ENCODE measurements around the gene KIF6. TPM values are rescaled to one million over a fixed set of nuclear protein-coding genes. Genes with fewer than 3 reads are reported as not detected.

KIF6 gene
- total RNA-seq, 1 experiment from 2014 or later: not detected

DNA sequence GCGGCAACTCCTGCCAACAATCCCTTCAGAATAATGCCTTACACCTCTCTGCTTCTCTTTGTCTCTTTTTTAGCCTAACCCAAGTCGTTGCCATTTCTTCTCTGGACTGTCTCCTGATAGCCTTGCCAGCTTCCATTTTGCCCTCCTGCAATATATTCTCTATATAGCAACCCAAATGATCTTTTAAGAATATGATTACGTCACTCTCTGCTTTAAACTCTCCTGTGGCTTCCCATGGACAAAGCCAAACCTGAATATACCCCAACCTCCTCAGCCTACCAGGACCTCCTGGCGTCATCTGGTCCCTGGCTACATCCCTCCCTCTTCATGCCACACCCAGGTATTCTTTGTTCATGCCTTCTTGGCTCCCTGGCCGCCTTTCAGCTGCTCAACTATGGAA is 276.2 kb downstream of the KIF6 start:
- no peaks in the 10 kb centered on the region for H3K79me2 ChIP-seq (ENCODE audit: insufficient read depth, low read length)
- no peaks in the 10 kb centered on the region for H3K4me1 ChIP-seq (ENCODE audit: control insufficient read depth in 1 of 2, insufficient read depth in 2 of 2, low read length in 2 of 2)
- no peak for TF ChIP-seq ZNF274 (IDR thresholded peaks at IDR 0.05; ENCODE audit: low read depth, low read length)
- no peak for TF ChIP-seq SIN3A (IDR thresholded peaks at IDR 0.05; ENCODE audit: low read depth)
- no peak for TF ChIP-seq JUND (IDR thresholded peaks at IDR 0.05)
- TF ChIP-seq, protein P1, sequence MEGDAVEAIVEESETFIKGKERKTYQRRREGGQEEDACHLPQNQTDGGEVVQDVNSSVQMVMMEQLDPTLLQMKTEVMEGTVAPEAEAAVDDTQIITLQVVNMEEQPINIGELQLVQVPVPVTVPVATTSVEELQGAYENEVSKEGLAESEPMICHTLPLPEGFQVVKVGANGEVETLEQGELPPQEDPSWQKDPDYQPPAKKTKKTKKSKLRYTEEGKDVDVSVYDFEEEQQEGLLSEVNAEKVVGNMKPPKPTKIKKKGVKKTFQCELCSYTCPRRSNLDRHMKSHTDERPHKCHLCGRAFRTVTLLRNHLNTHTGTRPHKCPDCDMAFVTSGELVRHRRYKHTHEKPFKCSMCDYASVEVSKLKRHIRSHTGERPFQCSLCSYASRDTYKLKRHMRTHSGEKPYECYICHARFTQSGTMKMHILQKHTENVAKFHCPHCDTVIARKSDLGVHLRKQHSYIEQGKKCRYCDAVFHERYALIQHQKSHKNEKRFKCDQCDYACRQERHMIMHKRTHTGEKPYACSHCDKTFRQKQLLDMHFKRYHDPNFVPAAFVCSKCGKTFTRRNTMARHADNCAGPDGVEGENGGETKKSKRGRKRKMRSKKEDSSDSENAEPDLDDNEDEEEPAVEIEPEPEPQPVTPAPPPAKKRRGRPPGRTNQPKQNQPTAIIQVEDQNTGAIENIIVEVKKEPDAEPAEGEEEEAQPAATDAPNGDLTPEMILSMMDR (IDR thresholded peaks at IDR 0.05 in 2 of 3, conservative IDR thresholded peaks at IDR 0.05 in 1 of 3; ENCODE audit: borderline replicate concordance in 1 of 3, insufficient read depth in 1 of 3, low read depth in 2 of 3, low read length in 2 of 3): no peak
- TF ChIP-seq, protein P2, sequence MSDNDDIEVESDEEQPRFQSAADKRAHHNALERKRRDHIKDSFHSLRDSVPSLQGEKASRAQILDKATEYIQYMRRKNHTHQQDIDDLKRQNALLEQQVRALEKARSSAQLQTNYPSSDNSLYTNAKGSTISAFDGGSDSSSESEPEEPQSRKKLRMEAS (IDR thresholded peaks at IDR 0.05): no peak
- TF ChIP-seq ZFX (IDR thresholded peaks at IDR 0.05): no peak
- no peak for TF ChIP-seq SP1 (IDR thresholded peaks at IDR 0.05; ENCODE audit: low read depth)
- TF ChIP-seq, protein P3, sequence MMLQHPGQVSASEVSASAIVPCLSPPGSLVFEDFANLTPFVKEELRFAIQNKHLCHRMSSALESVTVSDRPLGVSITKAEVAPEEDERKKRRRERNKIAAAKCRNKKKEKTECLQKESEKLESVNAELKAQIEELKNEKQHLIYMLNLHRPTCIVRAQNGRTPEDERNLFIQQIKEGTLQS (IDR thresholded peaks at IDR 0.05): no peak
- no peak for TF ChIP-seq RAD21 (IDR thresholded peaks at IDR 0.05; ENCODE audit: low read depth)
- TF ChIP-seq CEBPB (IDR thresholded peaks at IDR 0.05; ENCODE audit: low read depth): no peak
- TF ChIP-seq EZH2 (IDR thresholded peaks at IDR 0.05): no peak
- TF ChIP-seq TCF7L2 (IDR thresholded peaks at IDR 0.05; ENCODE audit: borderline replicate concordance, extremely low read depth, insufficient read depth, insufficient read length): no peak
- TF ChIP-seq, protein P4, sequence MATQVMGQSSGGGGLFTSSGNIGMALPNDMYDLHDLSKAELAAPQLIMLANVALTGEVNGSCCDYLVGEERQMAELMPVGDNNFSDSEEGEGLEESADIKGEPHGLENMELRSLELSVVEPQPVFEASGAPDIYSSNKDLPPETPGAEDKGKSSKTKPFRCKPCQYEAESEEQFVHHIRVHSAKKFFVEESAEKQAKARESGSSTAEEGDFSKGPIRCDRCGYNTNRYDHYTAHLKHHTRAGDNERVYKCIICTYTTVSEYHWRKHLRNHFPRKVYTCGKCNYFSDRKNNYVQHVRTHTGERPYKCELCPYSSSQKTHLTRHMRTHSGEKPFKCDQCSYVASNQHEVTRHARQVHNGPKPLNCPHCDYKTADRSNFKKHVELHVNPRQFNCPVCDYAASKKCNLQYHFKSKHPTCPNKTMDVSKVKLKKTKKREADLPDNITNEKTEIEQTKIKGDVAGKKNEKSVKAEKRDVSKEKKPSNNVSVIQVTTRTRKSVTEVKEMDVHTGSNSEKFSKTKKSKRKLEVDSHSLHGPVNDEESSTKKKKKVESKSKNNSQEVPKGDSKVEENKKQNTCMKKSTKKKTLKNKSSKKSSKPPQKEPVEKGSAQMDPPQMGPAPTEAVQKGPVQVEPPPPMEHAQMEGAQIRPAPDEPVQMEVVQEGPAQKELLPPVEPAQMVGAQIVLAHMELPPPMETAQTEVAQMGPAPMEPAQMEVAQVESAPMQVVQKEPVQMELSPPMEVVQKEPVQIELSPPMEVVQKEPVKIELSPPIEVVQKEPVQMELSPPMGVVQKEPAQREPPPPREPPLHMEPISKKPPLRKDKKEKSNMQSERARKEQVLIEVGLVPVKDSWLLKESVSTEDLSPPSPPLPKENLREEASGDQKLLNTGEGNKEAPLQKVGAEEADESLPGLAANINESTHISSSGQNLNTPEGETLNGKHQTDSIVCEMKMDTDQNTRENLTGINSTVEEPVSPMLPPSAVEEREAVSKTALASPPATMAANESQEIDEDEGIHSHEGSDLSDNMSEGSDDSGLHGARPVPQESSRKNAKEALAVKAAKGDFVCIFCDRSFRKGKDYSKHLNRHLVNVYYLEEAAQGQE (IDR thresholded peaks at IDR 0.05; ENCODE audit: low read depth): no peak
- TF ChIP-seq SRF (IDR thresholded peaks at IDR 0.05; ENCODE audit: low read depth): no peak
- no TSS peak for BruUV-seq (replicated peaks)
- intact Hi-C loops (cut with micrococcal nuclease): no loop called here
- peaks cover 21% of the 10 kb centered on the region for H3K27me3 ChIP-seq (ENCODE audit: insufficient read depth, low read length)
- no peak overlapping the region for H2AFZ ChIP-seq (ENCODE audit: low read depth, low read length, poor library complexity, severe bottlenecking)
- POLR2A ChIA-PET: no interaction called here
- H3K9me3 ChIP-seq (ENCODE audit: control insufficient read depth in 1 of 2, insufficient read depth in 1 of 2, low read depth in 1 of 2, low read length in 2 of 2): no peaks in the 10 kb centered on the region
- CTCF ChIA-PET: no interaction called here
- DNase-seq (ENCODE audit: low read depth, low spot score): no peak
- RAD21 ChIA-PET (ENCODE audit: low non-redundant PET in 1 of 2, low total read pairs in 2 of 2, uncharacterized antibody in 2 of 2, unreplicated experiment in 2 of 2): no interaction called here
- H3K9ac ChIP-seq (ENCODE audit: low read length): no peak overlapping the region
- no peak for ATAC-seq
- no peaks in the 10 kb centered on the region for H4K20me1 ChIP-seq (ENCODE audit: insufficient read depth)
- H3K27ac ChIP-seq (ENCODE audit: low read depth, low read length): no peak overlapping the region
- H3K36me3 ChIP-seq (ENCODE audit: control insufficient read depth in 1 of 2, insufficient read depth in 2 of 2, low read length in 2 of 2): no peaks in the 10 kb centered on the region
- no peaks in the 10 kb centered on the region for H3K9me2 ChIP-seq (ENCODE audit: insufficient read depth)
- no peak overlapping the region for H3K4me2 ChIP-seq (ENCODE audit: low read length)
- no peak overlapping the region for H3K4me3 ChIP-seq (replicated peaks in 1 of 2; ENCODE audit: low read depth in 1 of 2, low read length in 2 of 2)
